Measurements from ENCODE around the gene OBP2B.
"Not testable (repeated sequence)": the region's sequence is repeated elsewhere in the genome, so short reads cannot be mapped to it uniquely, and the experiment has no call there.

The OBP2B gene, protein sequence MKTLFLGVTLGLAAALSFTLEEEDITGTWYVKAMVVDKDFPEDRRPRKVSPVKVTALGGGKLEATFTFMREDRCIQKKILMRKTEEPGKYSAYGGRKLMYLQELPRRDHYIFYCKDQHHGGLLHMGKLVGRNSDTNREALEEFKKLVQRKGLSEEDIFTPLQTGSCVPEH

DNA sequence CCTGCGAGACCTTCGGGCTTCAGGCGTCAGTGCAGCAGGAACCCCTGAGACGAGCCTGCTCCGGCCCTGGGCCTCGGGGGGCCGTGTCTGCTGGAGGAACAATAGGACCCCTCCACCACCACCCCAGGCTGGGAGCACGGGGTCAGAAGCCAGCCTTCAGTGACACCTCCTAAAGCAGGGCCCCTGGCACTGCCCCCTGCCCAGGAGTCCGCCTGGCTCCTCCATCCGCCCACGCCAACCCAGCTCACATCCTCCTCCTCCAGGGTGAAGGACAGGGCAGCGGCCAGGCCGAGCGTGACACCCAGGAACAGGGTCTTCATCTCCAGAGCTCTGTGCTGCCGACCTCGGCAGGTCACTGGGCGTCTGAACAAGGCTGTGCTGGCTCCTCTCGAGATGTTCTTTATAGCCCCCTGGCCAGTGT, at the start of gene OBP2B:
Gene OBP2B (minus strand): TSS at position 371 of the 421 bp plus-strand sequence. CDS start 51 bp downstream, at position 320.
- not testable (repeated sequence) for DNase-seq (ENCODE audit: low spot score)

DNA sequence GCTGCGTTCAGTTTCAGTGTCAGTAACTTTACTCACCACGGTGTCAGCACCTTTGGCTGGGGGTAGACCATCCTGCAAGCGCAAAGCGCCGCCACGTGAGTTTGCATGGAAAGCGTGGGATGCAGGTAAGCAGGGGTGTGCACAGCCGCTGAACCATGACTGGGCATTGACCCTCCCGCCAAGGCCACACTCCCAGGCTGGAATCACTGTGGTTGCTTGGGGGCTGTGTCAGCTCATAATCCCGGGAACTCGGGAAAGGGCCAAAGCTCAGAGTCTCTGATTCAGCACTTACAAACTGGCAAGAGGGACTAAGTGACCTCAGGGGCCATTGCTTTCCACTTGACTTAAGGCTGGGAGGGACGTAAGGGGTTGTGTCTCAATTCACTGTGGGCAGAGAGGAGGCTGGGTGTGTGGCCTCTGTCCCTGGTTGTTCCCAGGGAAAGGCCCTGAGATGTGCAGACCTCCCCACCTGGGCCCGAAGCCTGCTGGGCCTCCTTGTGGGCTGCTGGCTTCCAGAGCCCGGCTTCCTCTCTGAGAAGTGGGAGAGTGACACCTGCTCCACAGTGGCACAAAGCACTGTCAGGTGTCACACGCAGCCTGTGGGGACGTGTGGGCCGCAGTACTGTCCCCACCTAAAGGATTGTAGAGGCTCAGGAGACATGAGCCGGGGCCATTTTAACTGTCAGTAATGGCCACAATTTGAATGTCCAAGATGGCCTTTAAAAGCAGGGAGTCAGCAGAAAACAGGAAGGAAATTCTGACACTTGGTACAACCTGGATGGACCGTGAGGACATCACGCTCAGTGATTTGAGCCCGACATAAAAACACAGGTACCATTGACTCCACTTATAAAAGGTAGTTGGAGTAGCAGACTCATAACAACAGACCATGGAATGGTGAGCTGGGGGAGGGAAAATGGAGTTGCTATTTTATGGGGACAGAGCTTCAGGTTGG, 49.3 kb upstream of the OBP2B start:
- no peak for DNase-seq (ENCODE audit: low spot score)

DNA sequence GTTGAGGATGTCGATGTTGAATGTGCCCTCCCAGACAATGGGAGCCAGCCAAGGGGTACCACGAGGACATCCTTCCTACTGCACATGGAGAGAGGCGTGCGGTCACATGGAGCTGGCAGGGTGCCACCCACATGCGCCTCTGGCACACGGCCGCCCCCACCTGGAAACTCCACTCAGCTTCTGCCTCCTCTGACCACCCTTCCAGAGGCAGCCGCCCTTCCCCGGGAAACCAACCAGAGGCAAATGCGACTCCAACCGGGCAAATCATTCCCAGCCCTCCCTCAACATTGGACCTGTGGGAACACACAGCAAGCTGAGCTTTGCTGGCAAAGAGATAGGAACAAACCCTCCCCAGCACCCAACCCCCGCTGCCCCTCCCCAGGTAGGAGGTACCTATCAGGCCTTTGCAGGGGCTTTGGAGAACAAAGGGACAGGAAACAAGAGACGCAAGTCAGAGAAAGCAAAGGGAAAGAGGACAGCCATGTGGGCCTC, 48.5 kb upstream of the OBP2B start:
- DNase-seq (ENCODE audit: low spot score): no peak

DNA sequence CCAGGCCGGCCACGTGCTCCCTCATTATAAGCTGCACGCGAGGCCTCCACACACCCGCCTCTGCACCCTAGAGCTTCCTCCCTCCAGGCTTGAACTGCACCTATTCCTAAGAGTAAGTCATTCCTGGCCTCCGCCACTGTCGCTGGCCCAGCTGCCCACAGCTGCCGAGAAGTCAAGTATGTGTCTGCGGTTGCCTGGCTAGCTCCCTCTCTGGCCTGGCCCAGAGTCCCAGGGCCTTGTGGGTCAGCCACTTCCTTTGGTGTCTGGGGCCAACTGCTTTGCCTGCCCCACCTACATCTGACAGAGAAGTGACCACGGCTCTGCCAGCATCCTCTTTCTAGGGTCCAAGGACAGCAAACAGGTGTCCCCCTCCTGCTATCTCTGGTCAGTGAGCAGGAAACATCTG, 47.6 kb upstream of the OBP2B start:
- no peak for DNase-seq (ENCODE audit: low spot score)

DNA sequence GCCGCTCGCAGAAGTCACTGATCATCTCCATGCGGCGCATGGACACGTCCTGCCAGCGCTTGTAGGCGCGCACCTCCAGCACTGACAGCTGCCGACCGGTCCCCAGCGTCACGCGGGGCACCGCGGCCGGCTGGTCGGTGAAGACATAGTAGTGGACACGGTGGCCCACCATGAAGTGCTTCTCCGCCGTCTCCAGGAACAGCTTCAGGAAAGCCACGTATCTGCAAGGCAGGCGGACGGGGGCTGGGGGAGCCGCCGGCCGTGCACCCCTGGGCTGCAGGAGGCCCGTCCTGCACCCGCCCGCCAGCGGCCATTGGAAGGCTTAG, 47.0 kb upstream of the OBP2B start:
- no peak for DNase-seq (ENCODE audit: low spot score)

DNA sequence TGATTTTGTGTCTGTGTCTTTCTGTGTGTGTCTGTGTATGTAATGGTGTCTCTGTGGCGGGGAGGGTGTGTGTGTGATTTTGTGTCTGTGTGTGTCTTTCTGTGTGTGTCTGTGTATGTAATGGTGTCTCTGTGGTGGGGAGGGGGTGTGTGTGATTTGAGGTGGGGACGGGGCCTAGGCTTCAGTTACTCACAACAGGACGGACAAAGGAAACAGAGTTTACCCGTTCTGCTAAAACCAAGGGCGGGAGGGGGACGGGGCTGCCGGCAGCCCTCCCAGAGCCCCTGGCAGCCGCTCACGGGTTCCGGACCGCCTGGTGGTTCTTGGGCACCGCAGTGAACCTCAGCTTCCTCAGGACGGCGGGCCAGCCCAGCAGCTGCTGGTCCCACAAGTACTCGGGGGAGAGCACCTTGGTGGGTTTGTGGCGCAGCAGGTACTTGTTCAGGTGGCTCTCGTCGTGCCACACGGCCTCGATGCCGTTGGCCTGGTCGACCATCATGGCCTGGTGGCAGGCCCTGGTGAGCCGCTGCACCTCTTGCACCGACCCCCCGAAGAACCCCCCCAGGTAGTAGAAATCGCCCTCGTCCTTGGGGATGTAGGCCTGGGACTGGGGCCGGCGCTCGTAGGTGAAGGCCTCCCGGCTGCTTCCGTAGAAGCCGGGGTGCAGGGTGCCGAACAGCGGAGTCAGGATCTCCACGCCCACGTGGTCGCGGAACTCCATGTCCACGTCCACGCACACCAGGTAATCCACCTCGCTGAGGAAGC, 46.5 kb upstream of the OBP2B start:
- DNase-seq (ENCODE audit: low spot score): no peak

DNA sequence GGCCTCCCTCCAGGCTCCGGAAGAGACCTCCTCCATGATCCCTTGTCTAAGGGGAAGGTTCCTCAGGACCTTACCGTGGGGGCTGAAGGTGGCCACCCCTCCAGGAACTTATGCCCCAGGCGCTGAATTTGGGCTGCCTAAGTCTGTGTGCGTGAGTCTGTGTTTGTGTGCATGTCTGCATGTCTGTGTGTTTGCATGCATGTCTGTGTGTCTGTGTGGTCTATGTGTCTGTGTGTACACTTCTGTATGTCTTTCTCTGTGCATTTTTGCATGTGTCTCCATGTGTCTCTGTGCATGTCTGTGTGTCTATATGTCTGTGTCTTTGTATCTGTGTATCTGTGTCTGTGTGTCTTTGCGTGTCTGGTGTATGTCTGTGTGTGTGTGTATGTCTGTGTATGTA, 45.4 kb upstream of the OBP2B start:
- no peak for DNase-seq (ENCODE audit: low spot score)

DNA sequence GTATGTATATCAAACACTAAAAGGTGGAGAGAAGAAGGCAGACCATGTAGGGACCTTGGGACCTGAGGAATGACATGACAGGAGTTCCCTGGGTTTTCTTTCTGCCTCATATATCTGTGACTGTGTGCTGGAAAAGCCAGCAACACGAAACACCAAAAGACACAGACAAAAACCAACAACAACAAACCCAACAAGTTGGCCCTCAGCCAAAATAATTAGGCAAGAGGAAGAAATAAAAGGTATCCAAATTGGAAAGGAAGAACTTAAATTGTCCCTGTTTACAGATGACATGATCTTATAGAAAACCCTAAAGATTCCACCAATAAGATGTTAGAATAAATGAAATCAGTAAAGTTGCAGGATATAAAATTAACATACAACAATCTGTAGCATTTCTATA, 44.2 kb upstream of the OBP2B start:
- no peak for DNase-seq (ENCODE audit: low spot score)

DNA sequence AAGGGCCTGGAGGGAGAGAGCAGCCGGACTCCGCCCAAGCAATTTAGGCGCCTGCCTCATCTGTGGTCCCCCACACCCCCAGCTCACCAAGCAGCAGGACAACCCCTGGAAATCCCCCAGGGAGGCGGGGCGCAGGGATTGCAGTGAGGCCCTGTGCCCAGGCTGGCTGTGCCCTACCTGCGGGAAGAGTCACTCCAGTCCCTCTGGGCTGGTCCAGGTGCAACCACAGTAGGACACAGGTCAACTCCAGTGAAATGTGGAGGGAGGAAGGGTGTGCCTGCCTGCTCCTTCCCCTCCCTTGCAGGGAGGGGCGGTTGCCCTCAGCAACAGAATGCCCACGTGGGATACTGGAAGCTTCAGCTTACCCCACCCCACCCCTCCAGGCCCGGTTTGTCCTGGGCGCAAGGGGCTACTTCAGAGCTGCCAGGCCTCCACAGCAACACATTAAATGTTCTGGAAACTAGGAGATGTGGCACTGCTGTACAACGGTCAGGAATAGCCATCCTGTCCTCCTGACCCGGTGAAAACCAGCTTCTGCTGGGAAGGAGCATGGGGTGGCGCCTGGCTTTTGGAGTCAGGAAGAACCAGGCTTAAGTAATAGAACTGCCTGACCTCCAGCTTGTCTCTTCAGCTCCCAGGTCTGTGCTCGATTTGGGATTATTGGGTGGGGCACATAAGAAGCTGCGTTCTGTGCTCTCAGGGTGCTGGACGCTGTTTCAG, 43.4 kb upstream of the OBP2B start:
- no peak for DNase-seq (ENCODE audit: low spot score)

DNA sequence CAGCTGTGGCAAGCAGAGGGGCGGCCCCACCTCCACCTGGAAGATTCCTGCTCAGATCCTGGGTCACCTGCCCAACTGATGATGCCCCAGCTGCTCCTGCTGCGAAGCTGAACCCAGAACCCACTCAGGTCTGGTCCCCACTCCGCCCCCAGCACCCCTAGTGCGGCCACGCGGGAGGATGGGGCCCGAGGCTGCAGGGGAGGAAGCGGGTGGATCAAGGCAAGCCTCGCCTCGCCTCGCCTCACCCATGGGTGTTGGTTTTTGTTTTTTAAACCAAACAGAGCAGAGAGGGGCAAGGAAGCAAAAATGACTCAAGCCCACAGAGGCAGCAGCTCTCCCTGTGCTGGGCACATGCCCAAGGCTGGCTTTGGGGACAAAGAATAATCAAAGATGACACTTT, 42.7 kb upstream of the OBP2B start:
- no peak for DNase-seq (ENCODE audit: low spot score)

DNA sequence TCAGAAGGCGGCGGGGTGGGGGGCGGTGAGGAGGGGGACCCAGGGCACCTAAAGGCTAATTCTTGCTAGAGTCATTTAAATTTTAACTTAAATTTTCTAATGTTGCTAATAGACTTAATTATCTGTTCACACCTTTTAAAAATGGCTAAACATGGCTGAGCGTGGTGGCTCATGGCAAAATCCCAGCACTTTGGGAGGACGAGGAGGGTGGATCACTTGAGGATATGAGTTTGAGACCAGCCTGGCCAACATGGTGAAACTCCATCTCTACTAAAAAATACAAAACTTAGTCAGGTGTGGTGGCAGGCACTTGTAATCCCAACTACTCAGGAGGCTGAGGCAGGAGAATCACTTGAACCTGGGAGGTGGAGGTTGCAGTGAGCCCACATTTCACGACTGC, 42.2 kb upstream of the OBP2B start:
- DNase-seq (ENCODE audit: low spot score): not testable (repeated sequence)

DNA sequence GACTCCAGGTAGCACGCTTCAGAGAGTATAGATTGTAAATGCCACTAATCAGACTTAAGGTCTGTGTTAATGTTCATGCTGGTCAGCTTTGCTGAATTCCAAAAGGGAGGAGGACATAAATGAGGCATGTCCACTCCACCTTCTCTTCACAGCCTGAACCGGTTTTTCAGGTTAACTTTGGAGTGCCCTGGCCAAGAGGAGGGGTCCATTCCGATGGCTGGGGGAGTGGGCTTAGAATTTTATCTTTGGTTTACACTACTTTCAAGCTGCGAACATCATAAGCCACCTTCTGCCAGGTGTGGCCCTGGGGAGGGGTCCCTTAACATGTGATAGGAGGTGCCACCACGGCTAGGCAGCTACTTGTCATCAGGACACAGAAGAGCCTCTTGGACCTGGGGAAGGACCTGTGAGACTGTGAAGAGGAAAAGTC, 41.7 kb upstream of the OBP2B start:
- DNase-seq (ENCODE audit: low spot score): no peak

DNA sequence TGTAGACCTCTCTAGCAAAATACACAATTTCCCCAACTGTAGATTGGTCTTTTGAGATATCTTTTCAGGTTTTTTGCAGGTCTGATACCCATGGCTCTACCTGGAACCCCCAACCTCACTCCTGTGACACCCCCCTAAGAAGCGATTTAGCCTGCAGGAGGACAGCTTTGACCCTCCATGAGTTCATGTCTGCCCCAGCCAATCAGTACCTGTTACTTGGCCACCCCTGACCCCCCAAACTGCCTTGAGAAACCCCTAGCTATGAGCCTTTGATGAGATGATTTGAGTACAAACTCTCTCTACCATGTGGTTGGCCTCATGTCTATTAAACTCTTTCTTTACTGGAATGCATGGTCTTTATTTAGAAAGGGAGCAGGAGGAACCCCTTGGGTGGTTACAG, 40.3 kb upstream of the OBP2B start:
- no peak for DNase-seq (ENCODE audit: low spot score)

DNA sequence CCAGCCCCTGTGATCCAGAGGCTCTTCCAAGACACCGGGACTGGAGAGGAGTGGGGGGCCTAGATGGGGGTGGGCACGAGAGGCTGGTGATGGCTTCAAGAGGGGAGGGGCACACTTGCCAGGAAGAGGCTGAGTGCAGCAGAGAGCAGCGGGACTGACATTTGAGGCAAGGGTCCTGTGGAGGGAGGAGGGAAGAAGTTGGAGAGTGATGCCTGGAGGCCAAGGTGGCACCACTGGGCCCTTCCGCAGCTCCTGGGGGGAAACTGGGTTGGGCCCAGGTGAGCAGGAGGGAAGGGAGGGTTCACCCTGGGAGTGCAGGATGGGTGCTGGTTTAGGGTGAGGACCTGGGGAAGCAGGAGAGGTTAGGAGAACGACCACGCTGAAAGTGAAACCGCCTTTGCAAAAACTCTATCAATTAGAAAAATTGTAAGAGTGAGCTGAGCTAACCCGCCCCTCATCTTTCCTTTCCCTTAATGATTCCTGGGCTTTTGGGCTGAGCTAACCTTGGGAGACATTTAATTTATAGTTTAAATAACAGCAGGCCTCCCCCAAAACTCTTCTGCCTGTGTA, 39.8 kb upstream of the OBP2B start:
- DNase-seq (ENCODE audit: low spot score): no peak

DNA sequence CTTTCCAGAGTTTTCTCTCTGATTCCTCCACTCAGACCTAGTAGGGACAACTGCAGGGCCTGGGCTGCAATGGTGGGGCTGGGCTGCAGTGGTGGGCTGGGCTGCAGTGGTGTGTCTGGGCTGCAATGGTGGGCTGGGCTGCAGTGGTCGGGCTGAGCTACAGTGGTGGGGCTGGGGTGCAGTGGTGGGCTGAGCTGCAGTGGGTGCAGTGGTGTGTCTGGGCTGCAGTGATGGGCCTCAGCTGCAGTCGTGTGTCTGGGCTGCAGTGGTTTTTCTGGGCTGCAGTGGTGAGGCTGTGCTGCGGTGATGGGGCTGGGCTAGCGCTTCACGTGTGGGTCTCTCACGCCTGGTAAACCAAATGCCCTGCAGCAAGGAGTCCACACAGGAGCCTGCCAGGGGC, 38.6 kb upstream of the OBP2B start:
- no peak for DNase-seq (ENCODE audit: low spot score)

DNA sequence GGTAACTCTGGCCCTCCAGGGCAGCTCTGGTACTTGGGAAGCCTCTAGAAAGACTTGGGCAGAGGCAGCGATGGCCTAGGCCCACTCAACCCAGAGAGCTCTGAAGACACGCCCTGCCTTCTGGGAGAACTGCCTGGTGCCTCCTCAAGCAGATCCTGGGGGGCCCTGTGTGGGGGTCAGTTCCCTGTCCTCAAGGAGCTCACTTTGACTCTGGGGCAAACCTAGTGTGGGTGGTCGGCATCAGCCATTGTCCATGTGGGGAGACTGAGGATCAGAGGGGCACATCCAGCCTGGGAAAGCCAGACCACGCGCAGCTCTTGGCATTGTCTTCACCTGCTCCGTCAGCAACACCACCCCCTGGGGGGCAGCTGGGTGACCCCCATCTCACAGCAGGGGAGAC, 37.9 kb upstream of the OBP2B start:
- DNase-seq (ENCODE audit: low spot score): no peak

DNA sequence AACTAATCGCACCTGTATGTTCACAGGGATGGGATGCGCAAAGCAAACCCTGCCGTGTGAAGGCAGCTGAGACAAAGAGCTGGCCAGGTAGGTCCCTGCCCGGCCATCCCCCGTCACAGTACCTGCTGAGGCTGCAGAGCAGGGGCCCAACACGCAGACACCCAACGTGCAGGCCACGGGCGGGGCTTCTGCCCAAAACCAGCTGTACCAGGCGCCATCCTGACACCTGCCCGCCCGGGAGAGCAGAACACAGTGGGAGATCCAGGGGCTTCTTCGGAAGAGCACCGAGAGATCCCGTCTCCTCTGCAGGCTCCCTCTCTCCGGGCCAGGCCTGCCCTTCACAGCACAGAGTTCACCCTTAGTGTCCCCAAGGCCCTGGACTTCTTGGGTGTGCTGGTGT, 37.5 kb upstream of the OBP2B start:
- DNase-seq (ENCODE audit: low spot score): no peak

DNA sequence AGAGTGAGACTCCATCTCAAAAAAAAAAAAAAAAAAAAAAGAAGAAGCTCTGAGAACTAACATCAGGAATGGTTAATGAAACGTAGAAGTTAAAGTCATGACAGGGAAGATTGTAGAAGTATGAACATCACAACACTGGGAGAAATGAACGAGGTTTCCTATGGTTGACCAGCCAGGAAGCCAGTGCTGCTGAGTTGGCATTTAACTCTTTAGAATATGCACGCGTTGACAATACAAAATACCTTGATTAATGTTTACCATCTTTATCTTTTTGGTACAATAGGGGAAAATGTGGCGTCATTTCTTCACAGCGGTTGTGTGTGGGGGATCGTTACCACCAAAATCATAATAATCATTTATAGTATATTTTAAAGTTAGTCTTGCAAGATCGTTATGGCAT, 33.9 kb upstream of the OBP2B start:
- no peak for DNase-seq (ENCODE audit: low spot score)

DNA sequence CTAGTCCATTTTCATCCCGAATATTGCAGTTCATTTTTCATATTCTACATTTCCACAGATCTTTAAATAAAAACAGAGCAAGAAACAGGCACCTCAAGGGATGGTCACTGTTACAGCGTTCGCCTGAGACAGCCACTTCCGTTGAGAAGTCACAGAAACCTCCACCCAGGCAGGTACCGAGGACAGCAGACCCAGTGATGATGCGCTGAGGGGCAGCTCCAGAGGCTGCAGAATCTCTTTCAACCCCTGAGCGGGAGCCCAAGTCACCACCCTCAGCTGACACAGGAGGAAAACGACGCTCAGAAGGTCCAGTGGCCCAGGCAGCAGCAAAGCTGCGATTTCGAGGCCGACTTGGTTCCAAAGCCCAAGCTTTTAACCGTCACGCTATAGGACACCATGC, 33.2 kb upstream of the OBP2B start:
- no peak for DNase-seq (ENCODE audit: low spot score)

DNA sequence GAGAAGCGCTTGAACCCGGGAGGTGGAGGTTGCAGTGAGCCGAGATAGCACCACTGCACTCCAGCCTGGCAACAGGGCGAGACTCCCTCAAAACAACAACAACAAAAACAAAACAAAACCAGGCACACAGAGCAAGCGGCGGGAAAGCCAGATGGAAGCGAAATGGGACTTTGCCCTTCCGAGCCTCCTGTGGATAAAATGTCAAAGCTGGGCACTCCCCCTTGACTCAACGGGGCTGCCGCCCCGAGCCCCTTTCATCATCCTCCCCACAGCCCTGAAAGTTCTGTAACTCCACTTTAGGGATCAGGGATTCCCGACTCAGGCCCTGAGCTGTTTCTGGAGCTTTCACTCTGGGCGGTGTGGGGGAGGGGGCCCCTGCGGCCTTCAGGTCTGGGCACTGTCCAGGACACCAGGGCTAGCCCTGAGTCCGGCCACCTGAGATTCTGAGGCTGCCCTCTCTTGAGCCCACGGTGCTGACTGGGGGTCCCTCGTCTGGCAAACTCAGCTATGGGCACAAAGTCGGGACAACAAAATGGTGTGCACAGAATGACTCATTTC, 30.6 kb upstream of the OBP2B start:
- no peak for DNase-seq (ENCODE audit: low spot score)

DNA sequence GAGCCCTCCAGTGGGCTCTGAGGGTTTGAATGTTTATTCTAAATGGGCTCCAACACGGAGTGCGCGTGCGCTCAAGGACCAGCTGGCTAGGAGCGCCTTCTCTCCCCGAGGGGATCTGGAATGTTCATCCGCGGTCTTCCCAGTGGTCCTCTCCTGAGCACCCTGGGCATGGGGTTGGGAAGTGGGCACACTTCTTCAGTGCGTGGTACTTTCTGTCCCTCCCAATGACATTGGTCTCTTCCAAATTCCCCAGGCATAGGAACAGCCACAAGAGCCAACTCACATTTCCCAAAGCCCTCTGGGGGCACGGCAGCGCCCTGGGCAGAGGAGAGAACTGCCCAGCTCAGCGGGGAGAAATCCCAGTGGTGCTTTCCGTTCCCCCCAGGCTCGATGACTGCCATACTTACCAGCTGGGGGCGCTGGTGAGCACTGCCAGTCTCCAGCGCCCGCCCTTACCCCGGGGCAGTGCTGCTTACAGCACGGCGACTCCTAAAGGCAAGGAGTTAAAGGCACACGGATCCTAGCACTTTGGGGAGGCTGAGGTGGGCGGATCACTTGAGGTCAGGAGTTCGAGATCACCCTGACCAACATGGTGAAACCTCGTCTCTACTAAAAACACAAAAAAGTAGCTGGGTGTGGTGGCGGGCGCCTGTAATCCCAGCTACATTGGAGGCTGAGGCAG, 29.9 kb upstream of the OBP2B start:
- DNase-seq (ENCODE audit: low spot score): peak; percentile 52

All from CD4-positive, alpha-beta T cell treated with Interleukin-2 at 100 ng/mL for 4 hours (primary cell).